Heart right ventricle (tissue), 16 donors: ENCODE measurements around the gene SGTB. TPM values are rescaled to one million over a fixed set of nuclear protein-coding genes. Genes with fewer than 3 reads are reported as not detected.

ENCODE experiments used
- ATAC-seq, 8 donors: fragments of 200-7000 bp; cut with Tn5 transposase; one replicate each; pipeline ENCODE4 v1.9.1; 2020; ENCODE audit warnings: mild to moderate bottlenecking in 8 of 8, moderate library complexity in 8 of 8, moderate number of reproducible peaks in 1 of 8
- DNase-seq, 2 donors: peaks; one replicate each; pipeline ENCODE4 v3.0.0-alpha.2; 2020
- H3K27ac ChIP-seq, 10 donors: fragments of 200-600 bp; sonication (generic) in 2 of 10; one replicate each; pipeline versions ENCODE4 v1.5.0 to v1.8.0; 2020 to 2022; ENCODE audit warnings: mild to moderate bottlenecking in 3 of 10
- H3K27me3 ChIP-seq, 7 donors: fragments of 200-600 bp; one replicate each; pipeline ENCODE4 v1.8.0; 2021 to 2022; ENCODE audit warnings: mild to moderate bottlenecking in 2 of 7
- H3K36me3 ChIP-seq, 9 donors: fragments of 200-600 bp; sonication (generic) in 1 of 9; one replicate each; pipeline versions ENCODE4 v1.5.0 to v1.8.0; 2020 to 2022; ENCODE audit warnings: mild to moderate bottlenecking in 2 of 9
- H3K4me1 ChIP-seq, 9 donors: fragments of 200-600 bp; sonication (generic) in 1 of 9; one replicate each; pipeline versions ENCODE4 v1.5.0 to v1.8.0; 2020 to 2022; ENCODE audit warnings: mild to moderate bottlenecking in 4 of 9
- H3K4me3 ChIP-seq, 10 donors: fragments of 200-600 bp; sonication (generic) in 2 of 10; one replicate each; pipeline versions ENCODE4 v1.5.0 to v1.8.0; 2020 to 2022; ENCODE audit warnings: mild to moderate bottlenecking in 7 of 10, moderate library complexity in 2 of 10
- H3K9me3 ChIP-seq, 11 donors: fragments of 200-600 bp in 10 of 11; sonication (generic) in 2 of 11; one replicate each; pipeline versions ENCODE4 v1.5.0 to v1.8.0; 2013 to 2022; ENCODE audit warnings: mild to moderate bottlenecking in 2 of 11, control low read depth in 1 of 11, moderate library complexity in 1 of 11
- WGBS, 2 donors: extraction: QIAGEN DNeasy Blood & Tissue Kit; methylation state at CpG; one replicate each; pipeline ENCODE4 v1.1.7; 2013; ENCODE audit warnings: inconsistent platforms in 1 of 2; 5-methylcytosine and 5-hydroxymethylcytosine counted together
- intact Hi-C, 10 donors: fragments of 100-400 bp; cut with DNase I; formaldehyde crosslinking; loops; one replicate each; pipeline versions ENCODE4 v1.11.1 to v1.14.2; 2022
- polyA plus RNA-seq, 2 donors: library from polyadenylated mRNA; stranded (reverse); fragments of 200-250 nt; gene quantifications; one replicate each; pipeline ENCODE4 v1.2.3, GENCODE V29; 2013
- total RNA-seq, 10 donors: library from RNA; stranded (reverse); fragmentation: NEBNext Ultra II Directional in 3 of 10; extraction: Animal tissue kit (Norgen Biotek cat#: 25700) in 3 of 10; gene quantifications; one replicate each; pipeline versions ENCODE4 v1.2.1 to v1.2.4, GENCODE V29; 2021 to 2023
- TF ChIP-seq, protein P1 (sequence below), 9 donors: fragments of 200-600 bp; sonication (generic) in 2 of 9; IDR thresholded peaks; one replicate each; pipeline versions ENCODE4 v1.5.0 to v1.8.0; 2021 to 2022; ENCODE audit warnings: antibody characterized with exemption in 9 of 9, mild to moderate bottlenecking in 5 of 9, moderate library complexity in 1 of 9
- donor health status: Arrhythmogenic right ventricular cardiomyopathy.
- donor health status: ischemic (EF 13 %, LVEDD 7.1; RV severe dilation, severe dysfunction).
- donor health status: healthy with polysubstance abuse.
- donor health status: DM: no; HTN: yes; CAD: no.
- donor health status: DM: no; HTN: no; CAD: no.
- donor health status: ischemic (EF 25% LVEDD 6.9; RV normal size, moderate dysfunction).
- donor health status: ischemic (EF 25% LVEDD 5.7; RV mildly dilated, moderate dysfunction).
- donor health status: healthy.
- donor health status: DM: yes; HTN: yes; CAD: no.
- donor health status: Ischemic cardiomyopathy.
- donor health status: ischemic (EF 35%, LVEDD 5.7; RV mildly dilated, moderate dysfunction).
- donor health status: nonischemic (EF 11% LVEDD 7.7; RV severe dilation, severe dysfunction).
- donor health status: DM: yes; HTN: yes; CAD: no.
- donor health status: PGD.
- donor health status: ischemic (EF 29% LVEDD 5.4; RV normal size, mild dysfunction).
- donor health status: nonischemic (EF 23%, LVEDD 6.1; RV moderate dilation, normal function).

Gene SGTB
- total and polyA plus RNA-seq, 12 donors: 1.5 to 9.7 (median 6.1) TPM

DNA sequence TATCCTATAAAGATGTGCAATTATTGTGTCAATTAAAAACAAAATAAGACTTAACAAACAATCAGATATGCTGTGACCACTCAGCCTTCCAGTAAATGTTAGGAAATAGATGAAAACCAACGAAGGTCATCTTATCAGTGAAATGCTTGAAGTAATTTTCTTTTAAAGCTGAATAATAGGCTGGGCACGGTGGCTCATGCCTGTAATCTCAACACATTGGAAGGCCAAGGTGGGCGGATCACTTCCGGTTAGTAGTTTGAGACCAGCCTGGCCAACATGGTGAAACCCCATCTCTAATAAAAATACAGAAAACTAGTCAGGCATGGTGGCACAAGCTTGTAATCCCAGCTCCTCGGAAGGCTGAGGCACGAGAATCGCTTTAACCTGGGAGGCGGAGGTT, 31.3 kb upstream of the SGTB start:
- DNase-seq (no peak), ATAC-seq (no peak)
- Histone ChIP-seq H3K9me3 (no peaks in the 10 kb centered on the region), H3K4me3 (no peak overlapping the region), H3K27ac (no peak overlapping the region), H3K4me1 (peaks cover 0 to 9% (median 0%) of the 10 kb centered on the region in 9 donors), H3K27me3 (no peaks in the 10 kb centered on the region), H3K36me3 (no peaks in the 10 kb centered on the region)
- TF ChIP-seq, protein P1, sequence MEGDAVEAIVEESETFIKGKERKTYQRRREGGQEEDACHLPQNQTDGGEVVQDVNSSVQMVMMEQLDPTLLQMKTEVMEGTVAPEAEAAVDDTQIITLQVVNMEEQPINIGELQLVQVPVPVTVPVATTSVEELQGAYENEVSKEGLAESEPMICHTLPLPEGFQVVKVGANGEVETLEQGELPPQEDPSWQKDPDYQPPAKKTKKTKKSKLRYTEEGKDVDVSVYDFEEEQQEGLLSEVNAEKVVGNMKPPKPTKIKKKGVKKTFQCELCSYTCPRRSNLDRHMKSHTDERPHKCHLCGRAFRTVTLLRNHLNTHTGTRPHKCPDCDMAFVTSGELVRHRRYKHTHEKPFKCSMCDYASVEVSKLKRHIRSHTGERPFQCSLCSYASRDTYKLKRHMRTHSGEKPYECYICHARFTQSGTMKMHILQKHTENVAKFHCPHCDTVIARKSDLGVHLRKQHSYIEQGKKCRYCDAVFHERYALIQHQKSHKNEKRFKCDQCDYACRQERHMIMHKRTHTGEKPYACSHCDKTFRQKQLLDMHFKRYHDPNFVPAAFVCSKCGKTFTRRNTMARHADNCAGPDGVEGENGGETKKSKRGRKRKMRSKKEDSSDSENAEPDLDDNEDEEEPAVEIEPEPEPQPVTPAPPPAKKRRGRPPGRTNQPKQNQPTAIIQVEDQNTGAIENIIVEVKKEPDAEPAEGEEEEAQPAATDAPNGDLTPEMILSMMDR (IDR thresholded peaks at IDR 0.05): no peak
- intact Hi-C loops: loop anchor here in 4 of 10 donors (10.0 kb wide), 3 partner anchors 172 to 412 kb away; partner anchors contain the start of gene ERBIN (in 1 of the 4)
- WGBS, 2 donors: 89 to 91% methylated on average over 8 of the region's 8 CpGs

DNA sequence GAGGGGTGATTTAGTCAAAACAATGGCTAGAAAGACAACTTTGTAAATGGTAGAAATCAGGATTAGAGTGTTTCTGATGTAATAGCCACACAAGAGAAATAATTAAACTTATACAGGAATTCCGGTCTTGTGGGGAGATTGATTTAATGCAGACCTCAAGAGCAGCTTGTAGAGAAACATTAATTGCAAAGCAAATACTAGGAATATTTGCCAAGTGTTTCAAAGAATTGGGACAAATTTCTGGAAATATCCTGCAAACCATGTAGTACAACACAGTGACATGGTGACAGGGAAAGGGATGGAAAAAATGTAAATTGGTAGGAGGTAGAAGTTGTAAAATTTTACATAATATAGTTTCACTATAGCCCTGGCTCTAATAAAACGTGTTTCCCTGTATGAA, 29.0 kb upstream of the SGTB start:
- no peak overlapping the region for H3K27ac ChIP-seq
- no peak overlapping the region for H3K4me3 ChIP-seq
- no peaks in the 10 kb centered on the region for H3K27me3 ChIP-seq
- H3K4me1 ChIP-seq: peaks cover 0 to 9% (median 0%) of the 10 kb centered on the region in 9 donors
- no peak for DNase-seq
- H3K36me3 ChIP-seq: no peaks in the 10 kb centered on the region
- intact Hi-C loops: loop anchor here in 4 of 10 donors (10.0 kb wide), 3 partner anchors 174 to 414 kb away; partner anchors contain the start of gene ERBIN (in 1 of the 4)
- ATAC-seq: no peak
- TF ChIP-seq, protein P1 (IDR thresholded peaks at IDR 0.05): no peak
- no peaks in the 10 kb centered on the region for H3K9me3 ChIP-seq
- WGBS, 2 donors: 87 to 96% methylated on average over 2 of the region's 2 CpGs

DNA sequence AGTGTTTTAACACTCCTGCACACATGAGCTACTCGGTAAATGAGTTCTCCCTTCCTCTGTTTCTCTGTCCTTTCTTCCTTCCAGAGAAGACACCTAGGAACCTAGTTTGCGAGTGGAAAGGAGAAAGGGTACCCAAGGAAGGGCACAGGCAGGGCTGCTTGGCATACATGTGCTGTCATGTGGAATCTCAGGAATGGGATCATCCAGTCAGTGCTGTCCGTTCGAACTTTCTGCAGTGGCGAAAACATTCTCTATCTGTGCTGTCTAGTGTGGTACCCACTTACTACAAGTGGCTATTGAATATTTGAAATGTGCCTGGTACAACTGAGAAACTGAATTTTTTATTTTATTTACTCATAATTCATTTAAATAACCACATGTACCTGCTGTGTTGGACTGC, 28.0 kb upstream of the SGTB start:
- H3K36me3 ChIP-seq: no peaks in the 10 kb centered on the region
- DNase-seq: no peak
- H3K4me3 ChIP-seq: no peak overlapping the region
- no peak overlapping the region for H3K27ac ChIP-seq
- no peaks in the 10 kb centered on the region for H3K27me3 ChIP-seq
- WGBS, 2 donors: 57 to 87% methylated on average over 5 of the region's 5 CpGs
- intact Hi-C loops: loop anchor here in 4 of 10 donors (10.0 kb wide), 4 partner anchors 175 to 415 kb away; partner anchors contain the start of gene ERBIN (in 1 of the 4)
- no peaks in the 10 kb centered on the region for H3K9me3 ChIP-seq
- ATAC-seq: no peak
- peaks cover 0 to 9% (median 0%) of the 10 kb centered on the region in 9 donors for H3K4me1 ChIP-seq
- TF ChIP-seq, protein P1 (IDR thresholded peaks at IDR 0.05): no peak

DNA sequence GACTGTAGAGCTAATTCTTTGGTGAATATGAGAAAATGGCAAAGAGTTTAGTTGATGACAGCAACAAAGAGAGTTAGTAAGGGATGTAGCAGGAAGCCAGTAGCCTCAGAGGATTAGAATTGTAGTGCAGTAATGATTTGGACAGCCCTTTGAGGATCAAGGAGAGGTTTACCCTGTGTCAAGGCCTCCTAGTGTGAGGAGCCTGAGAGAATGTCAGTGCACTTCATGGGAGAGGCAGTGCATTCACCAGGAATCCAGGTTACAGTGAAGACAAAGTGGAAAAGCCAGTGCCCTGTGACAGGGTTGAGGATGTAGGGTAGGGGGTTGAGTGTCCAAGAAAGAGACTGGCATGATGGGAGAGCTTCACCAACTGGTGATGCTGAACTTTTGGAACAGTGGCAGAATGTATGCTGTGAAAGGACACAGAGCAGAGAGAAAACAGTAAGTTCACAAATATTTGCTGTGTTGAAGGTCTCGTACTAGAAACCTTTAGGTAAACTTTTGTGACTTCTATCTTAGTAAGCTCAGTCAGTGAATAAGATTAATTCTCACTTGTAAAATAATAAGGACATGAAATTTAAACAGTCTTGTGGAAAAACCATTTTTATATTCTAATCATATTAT, 27.4 kb upstream of the SGTB start:
- ATAC-seq (no peak), DNase-seq (no peak)
- Histone ChIP-seq H3K27ac (no peak overlapping the region), H3K27me3 (no peaks in the 10 kb centered on the region), H3K4me3 (no peak overlapping the region), H3K36me3 (no peaks in the 10 kb centered on the region), H3K9me3 (no peaks in the 10 kb centered on the region), H3K4me1 (peaks cover 0 to 9% (median 0%) of the 10 kb centered on the region in 9 donors)
- 94 to 100% methylated on average over 1 of the region's 1 CpG for WGBS, 2 donors
- intact Hi-C loops: loop anchor here in 1 of 10 donors (10.0 kb wide), 1 partner anchor 375 kb away; no protein-coding TSS in a partner anchor
- TF ChIP-seq, protein P1 (IDR thresholded peaks at IDR 0.05): no peak
